Naive B cell (primary cell): Measurements from ENCODE around the gene STX2. TPM values are rescaled to one million over a fixed set of nuclear protein-coding genes. Genes with fewer than 3 reads are reported as not detected.

ENCODE experiments used
- ATAC-seq, 2 donors: fragments of 150-1000 bp; cut with Tn5 transposase; 2 replicates each; pipeline ENCODE4 v1.10.0; 2021; ENCODE audit warnings: low read depth in 2 of 2, mild to moderate bottlenecking in 2 of 2, moderate library complexity in 2 of 2
- DNase-seq: peaks from one replicate; pipeline ENCODE4 v3.0.0; 2022
- H3K27ac Mint-ChIP-seq, 6 donors: one replicate each; pipeline ENCODE4 v1.8.0; 2020 to 2022; ENCODE audit warnings: mild to moderate bottlenecking in 6 of 6, mixed read lengths in 6 of 6, moderate library complexity in 5 of 6, inconsistent platforms in 2 of 6
- H3K27me3 Mint-ChIP-seq, 3 donors: one replicate each; pipeline ENCODE4 v1.8.0; 2021 to 2022; ENCODE audit warnings: mixed read lengths in 3 of 3, mild to moderate bottlenecking in 1 of 3
- H3K36me3 Mint-ChIP-seq, 2 donors: one replicate each; pipeline ENCODE4 v1.8.0; 2020 to 2022; ENCODE audit warnings: mixed read lengths in 2 of 2, inconsistent platforms in 1 of 2, mild to moderate bottlenecking in 1 of 2
- H3K4me1 Mint-ChIP-seq, 3 donors: one replicate each; pipeline ENCODE4 v1.8.0; 2020 to 2022; ENCODE audit warnings: mixed read lengths in 3 of 3, inconsistent platforms in 1 of 3, mild to moderate bottlenecking in 1 of 3, moderate library complexity in 1 of 3
- H3K4me3 Mint-ChIP-seq, 8 donors: one replicate each; pipeline ENCODE4 v1.8.0; 2020 to 2022; ENCODE audit warnings: mild to moderate bottlenecking in 8 of 8, mixed read lengths in 8 of 8, moderate library complexity in 8 of 8, inconsistent platforms in 2 of 8
- H3K9me3 Mint-ChIP-seq, 7 donors: one replicate each; pipeline ENCODE4 v1.8.0; 2020 to 2022; ENCODE audit warnings: mixed read lengths in 7 of 7, mild to moderate bottlenecking in 5 of 7, inconsistent platforms in 2 of 7, moderate library complexity in 1 of 7
- polyA plus RNA-seq, 6 donors: library from polyadenylated mRNA; unstranded; fragments of 300-500 nt; fragmentation: Illumina TruSeq; gene quantifications; one replicate each; pipeline ENCODE4 v1.2.3, GENCODE V29; 2021; ENCODE audit warnings: low read depth in 6 of 6

STX2 gene
- polyA plus RNA-seq, 6 donors from 2014 or later = 0.26 to 5.8 (median 5.4) TPM

DNA sequence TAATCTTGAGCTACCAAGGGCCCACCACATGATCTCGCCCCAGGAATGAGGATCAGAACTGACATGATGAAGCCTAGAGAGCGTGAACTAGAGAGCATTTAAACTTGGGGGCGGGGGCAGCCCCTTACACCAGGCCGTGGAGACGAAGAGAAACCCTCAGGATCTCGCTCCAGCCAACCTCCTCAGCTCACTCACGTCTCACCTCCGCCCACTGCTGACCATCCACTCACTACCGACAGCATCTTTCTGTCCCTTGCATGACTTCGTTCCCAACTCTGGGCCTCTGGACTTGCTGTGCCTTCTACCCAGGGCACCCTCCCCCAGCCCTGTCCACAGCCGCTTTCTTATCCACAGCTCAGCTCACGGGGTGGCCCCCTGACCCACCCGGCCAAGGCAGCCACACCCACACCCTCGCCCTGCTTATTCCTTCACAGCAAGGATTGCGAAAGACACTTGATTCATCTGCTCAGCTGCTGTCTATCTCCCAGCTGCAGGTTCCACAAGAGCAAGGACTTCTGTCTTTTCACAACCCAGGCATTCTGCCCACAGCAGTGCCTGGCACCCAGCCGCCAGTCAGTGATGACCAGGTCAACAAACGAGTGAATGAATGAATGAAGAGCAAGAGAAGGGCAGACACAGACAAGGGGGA lies 6.4 kb downstream of the STX2 start:
- Mint-ChIP-seq H3K36me3 (no peaks in the 10 kb centered on the region), H3K4me3 (peak overlapping the region in 1 of 8 donors; percentile 52), H3K27ac (peak overlapping the region in 1 of 6 donors; percentile 57), H3K4me1 (peaks cover 6 to 20% (median 14%) of the 10 kb centered on the region in 3 donors), H3K9me3 (no peaks in the 10 kb centered on the region), H3K27me3 (no peaks in the 10 kb centered on the region)
- no peak for DNase-seq
- no peak for ATAC-seq

DNA sequence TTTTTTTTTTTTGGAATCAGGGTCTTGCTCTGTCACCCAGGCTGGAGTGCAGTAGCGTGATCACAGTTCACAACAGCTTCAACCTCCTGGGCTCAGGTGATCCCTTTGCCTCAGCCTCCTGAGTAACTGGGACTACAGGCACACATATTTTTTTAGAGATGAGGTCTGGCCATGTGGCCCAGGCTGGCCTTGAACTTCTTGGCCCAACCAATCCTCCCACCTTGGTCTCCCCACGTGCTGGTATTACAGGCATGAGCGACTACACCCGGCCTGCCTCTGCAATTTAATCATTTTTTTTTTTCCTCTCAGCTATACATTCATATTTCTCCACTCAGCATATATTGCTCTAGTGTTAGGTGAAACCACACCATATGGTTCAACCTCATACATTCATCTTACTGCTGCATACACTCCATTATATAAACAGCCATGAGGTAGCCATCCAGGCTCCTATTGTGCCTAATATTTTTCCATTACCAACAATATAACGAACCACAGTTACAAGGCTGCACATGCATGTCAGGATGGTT lies 7.1 kb downstream of the STX2 start:
- ATAC-seq = no peak
- no peaks in the 10 kb centered on the region for H3K27me3 Mint-ChIP-seq
- H3K27ac Mint-ChIP-seq = peak overlapping the region in 1 of 6 donors; percentile 82
- no peak for DNase-seq
- H3K4me3 Mint-ChIP-seq = no peak overlapping the region
- no peaks in the 10 kb centered on the region for H3K36me3 Mint-ChIP-seq
- no peaks in the 10 kb centered on the region for H3K9me3 Mint-ChIP-seq
- peaks cover 6 to 17% (median 14%) of the 10 kb centered on the region in 3 donors for H3K4me1 Mint-ChIP-seq

DNA sequence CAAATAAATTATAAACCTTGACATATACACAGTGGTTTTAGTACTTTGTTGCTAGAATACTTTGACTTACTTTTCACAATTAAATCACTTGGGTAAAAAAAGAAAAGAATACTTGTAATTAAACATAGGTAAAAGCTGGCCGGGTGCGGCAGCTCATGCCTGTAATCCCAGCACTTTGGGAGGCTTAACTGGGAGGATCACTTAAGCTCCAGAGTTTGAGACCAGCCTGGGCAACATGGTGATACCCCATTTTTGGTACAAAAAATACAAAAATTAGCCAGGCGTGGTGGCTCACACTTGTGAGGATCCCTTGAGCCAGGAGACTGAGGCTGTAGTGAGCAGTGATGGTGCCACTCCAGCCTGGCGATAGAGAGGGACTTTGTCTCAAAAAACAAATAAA lies 7.8 kb downstream of the STX2 start:
- ATAC-seq (no peak), DNase-seq (no peak)
- no peak overlapping the region for H3K4me3 Mint-ChIP-seq
- H3K4me1 Mint-ChIP-seq = peaks cover 6 to 17% (median 14%) of the 10 kb centered on the region in 3 donors
- no peaks in the 10 kb centered on the region for H3K9me3 Mint-ChIP-seq
- H3K27me3 Mint-ChIP-seq = no peaks in the 10 kb centered on the region
- no peaks in the 10 kb centered on the region for H3K36me3 Mint-ChIP-seq
- no peak overlapping the region for H3K27ac Mint-ChIP-seq

DNA sequence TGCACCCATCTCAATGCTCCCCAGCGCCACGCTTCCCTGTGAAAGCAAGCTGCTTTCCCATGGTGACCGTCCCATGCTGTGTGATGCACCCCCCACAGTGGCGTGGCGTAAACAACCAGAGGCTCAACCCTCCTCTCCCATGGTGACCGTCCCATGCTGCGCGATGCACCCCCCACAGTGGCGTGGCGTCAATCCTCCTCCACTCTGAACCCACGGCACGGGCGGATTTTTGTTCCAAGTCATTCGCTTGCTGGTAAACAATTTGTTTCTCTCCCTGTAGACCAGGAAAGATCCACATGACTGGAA lies 8.9 kb downstream of the STX2 start:
- ATAC-seq (no peak), DNase-seq (no peak)
- Mint-ChIP-seq H3K9me3 (no peaks in the 10 kb centered on the region), H3K4me1 (peaks cover 6 to 17% (median 14%) of the 10 kb centered on the region in 3 donors), H3K36me3 (no peaks in the 10 kb centered on the region), H3K27ac (peak overlapping the region in 3 of 6 donors; percentile 54 to 87 (median 59)), H3K27me3 (no peaks in the 10 kb centered on the region), H3K4me3 (no peak overlapping the region)

DNA sequence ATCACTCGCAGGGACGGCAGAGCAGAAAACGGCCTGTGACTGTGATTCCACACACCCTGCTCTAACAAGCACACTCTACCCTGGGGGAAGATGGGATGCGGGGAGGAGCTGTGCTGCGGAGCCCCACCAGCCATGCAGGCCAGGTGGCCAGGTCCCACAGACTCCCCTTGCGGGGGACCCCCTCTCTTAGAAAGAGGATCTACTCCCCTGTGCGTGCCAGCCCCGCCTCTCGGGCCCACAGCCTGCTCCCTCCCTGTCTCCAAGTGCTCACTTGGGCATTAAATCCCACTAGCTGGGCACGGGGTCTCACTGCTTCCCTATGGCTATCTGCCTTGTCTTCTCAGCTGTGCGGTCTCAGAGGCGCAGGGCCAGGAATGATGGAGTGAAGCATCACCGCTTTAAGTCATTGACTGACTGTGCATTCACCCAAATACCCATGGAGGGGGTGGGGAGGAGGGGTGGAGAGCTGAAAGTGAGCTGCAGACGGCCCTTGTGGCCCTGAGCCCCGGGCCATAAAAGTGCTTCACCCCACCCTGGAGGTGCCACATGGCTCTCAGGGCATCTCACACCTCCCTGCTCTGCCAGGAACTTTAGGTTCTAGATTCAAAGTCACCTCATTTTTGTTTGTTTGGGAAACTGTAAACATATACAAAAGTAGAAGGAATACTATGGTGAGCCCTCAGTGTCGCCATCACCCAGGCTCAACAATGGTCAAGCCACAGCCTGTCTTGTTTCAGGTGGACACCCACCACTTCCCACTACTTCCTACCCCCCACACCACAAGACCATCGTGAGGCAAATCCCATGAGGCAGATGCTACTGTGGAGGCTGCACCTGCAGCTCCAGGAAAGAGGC lies 9.4 kb downstream of the STX2 start:
- no peaks in the 10 kb centered on the region for H3K27me3 Mint-ChIP-seq
- H3K27ac Mint-ChIP-seq = peak overlapping the region in 2 of 6 donors; percentile 54 to 59
- no peaks in the 10 kb centered on the region for H3K36me3 Mint-ChIP-seq
- no peak overlapping the region for H3K4me3 Mint-ChIP-seq
- ATAC-seq = no peak
- H3K4me1 Mint-ChIP-seq = peaks cover 6 to 14% (median 13%) of the 10 kb centered on the region in 3 donors
- no peaks in the 10 kb centered on the region for H3K9me3 Mint-ChIP-seq
- no peak for DNase-seq

DNA sequence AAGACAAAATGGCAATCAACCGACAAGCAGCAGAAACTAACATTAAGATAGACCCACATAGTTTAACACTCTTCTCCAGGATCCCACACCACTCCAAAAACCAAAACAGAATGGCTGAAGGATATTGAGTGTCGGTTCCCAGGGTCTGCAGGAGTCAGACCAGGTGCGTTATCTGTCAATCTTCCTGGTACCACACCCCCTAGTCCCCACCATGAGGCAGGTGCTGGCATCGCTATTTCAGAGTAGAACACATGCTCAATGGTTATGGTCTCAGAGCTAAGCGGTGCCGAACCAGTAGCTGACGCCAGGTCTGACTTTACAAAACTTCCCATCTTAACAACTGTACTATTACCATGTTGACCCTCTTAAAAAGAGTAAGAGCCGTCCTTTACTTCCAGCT lies 10.2 kb downstream of the STX2 start:
- no peaks in the 10 kb centered on the region for H3K9me3 Mint-ChIP-seq
- no peaks in the 10 kb centered on the region for H3K27me3 Mint-ChIP-seq
- H3K27ac Mint-ChIP-seq = no peak overlapping the region
- no peak overlapping the region for H3K4me3 Mint-ChIP-seq
- DNase-seq (no peak), ATAC-seq (no peak)
- H3K4me1 Mint-ChIP-seq = peaks cover 6 to 14% (median 10%) of the 10 kb centered on the region in 3 donors
- H3K36me3 Mint-ChIP-seq = no peaks in the 10 kb centered on the region

DNA sequence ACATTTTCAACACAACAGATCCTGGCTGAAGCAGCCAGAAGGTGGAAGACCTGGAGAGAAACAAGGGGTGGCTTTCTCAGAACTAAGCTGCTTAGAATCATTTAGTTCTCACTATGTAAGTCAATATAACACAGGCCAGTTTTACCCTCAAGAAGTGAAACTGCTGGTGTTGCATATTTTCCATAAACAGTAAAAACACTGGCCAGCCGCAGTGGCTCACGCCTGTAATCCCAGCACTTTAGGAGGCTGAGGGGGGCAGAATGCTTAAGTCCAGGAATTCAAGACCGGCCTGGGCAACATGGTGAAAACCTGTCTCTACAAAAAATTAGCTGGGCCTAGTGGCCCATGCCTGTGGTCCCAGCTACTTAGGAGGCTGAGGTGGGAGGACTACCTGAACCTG lies 11.6 kb downstream of the STX2 start:
- ATAC-seq (no peak), DNase-seq (no peak)
- Mint-ChIP-seq H3K27ac (peak overlapping the region in 1 of 6 donors; percentile 68), H3K27me3 (no peaks in the 10 kb centered on the region), H3K4me3 (no peak overlapping the region), H3K36me3 (no peaks in the 10 kb centered on the region), H3K4me1 (peaks cover 10 to 13% (median 10%) of the 10 kb centered on the region in 3 donors), H3K9me3 (no peaks in the 10 kb centered on the region)

DNA sequence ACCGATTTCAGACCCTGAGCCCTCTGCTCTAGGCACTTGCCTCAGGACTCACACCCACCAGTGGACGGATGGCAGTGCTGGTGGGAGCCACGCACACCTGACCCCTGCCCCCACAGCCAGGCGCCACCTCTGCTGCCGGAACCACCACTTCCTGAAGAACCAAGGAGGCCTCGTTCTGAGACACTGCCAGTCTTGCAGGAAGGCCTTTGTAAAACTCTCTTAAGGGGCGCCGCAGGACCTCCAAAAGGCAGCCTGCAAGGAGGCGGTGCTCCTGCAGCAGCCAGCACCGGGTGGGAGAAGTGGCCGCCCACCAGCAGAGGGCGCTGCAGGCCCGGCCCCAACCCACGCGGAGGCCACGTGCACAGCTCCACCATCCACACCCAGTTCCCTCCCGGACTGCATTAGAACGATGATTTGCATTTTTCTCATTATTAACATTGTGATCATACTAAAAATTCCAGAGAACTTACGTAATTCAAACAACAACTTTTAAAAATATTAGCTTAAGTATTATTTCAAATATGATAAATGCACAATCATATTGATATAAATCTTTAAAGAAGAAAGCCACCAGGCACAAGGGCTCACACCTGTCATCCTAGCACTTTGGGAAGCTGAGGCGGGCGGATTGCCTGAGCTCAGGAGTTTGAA lies 12.8 kb downstream of the STX2 start:
- peak overlapping the region in 1 of 6 donors; percentile 18 for H3K27ac Mint-ChIP-seq
- peaks cover 0 to under 1% of the 10 kb centered on the region in 2 donors for H3K36me3 Mint-ChIP-seq
- DNase-seq (peak; percentile 15), ATAC-seq (peak; percentile 59 to 70)
- no peaks in the 10 kb centered on the region for H3K27me3 Mint-ChIP-seq
- no peak overlapping the region for H3K4me3 Mint-ChIP-seq
- no peaks in the 10 kb centered on the region for H3K9me3 Mint-ChIP-seq
- peaks cover 8 to 13% (median 10%) of the 10 kb centered on the region in 3 donors for H3K4me1 Mint-ChIP-seq

DNA sequence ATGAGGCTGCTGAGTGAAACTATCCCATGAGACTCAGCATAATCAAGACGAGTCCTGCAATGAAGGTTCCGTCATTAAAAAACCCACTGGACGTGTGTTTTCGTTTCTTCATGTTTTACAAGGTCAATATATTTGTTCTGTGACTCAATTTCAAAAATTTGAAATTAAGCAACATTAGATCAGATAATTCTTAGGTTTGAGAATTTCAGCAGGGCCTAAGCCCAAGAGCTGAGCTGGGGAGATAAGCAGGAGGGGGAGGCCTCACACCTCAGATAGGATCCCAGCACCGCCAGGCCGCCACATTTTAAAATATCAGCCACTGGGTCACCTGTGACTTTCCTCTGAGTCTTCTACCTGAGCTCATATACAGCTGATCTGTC lies 13.3 kb downstream of the STX2 start:
- H3K27me3 Mint-ChIP-seq = no peaks in the 10 kb centered on the region
- DNase-seq (no peak), ATAC-seq (no peak)
- peak overlapping the region in 1 of 6 donors; percentile 49 for H3K27ac Mint-ChIP-seq
- H3K36me3 Mint-ChIP-seq = peaks cover 0 to 6% of the 10 kb centered on the region in 2 donors
- H3K4me1 Mint-ChIP-seq = peaks cover 8 to 13% (median 10%) of the 10 kb centered on the region in 3 donors
- H3K4me3 Mint-ChIP-seq = no peak overlapping the region
- no peaks in the 10 kb centered on the region for H3K9me3 Mint-ChIP-seq

DNA sequence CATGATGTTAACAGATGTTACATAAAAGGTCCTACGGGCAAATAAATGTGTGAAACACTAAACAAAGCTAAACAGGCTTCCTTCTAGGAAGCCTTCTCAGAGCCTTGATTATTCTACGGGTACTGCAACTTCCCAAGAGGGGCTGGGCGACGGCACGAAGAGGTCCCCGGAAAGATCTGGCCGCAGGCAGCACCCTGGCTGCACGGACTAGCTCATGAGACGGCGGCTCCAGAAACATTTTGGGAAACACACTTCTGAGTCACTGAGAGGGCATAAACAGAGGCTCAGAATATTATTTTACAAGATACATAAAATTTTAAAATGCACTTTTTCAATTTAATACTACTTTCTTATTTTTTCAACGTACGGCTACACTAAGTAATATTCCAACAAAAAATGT lies 19.4 kb downstream of the STX2 start:
- Mint-ChIP-seq H3K4me3 (peak overlapping the region in 5 of 8 donors; percentile 28 to 96 (median 59)), H3K36me3 (peaks cover 0 to 7% of the 10 kb centered on the region in 2 donors), H3K9me3 (no peaks in the 10 kb centered on the region), H3K27me3 (no peaks in the 10 kb centered on the region), H3K4me1 (peaks cover 5 to 13% (median 10%) of the 10 kb centered on the region in 3 donors), H3K27ac (peak overlapping the region in 1 of 6 donors; percentile 24)
- ATAC-seq = no peak
- no peak for DNase-seq

DNA sequence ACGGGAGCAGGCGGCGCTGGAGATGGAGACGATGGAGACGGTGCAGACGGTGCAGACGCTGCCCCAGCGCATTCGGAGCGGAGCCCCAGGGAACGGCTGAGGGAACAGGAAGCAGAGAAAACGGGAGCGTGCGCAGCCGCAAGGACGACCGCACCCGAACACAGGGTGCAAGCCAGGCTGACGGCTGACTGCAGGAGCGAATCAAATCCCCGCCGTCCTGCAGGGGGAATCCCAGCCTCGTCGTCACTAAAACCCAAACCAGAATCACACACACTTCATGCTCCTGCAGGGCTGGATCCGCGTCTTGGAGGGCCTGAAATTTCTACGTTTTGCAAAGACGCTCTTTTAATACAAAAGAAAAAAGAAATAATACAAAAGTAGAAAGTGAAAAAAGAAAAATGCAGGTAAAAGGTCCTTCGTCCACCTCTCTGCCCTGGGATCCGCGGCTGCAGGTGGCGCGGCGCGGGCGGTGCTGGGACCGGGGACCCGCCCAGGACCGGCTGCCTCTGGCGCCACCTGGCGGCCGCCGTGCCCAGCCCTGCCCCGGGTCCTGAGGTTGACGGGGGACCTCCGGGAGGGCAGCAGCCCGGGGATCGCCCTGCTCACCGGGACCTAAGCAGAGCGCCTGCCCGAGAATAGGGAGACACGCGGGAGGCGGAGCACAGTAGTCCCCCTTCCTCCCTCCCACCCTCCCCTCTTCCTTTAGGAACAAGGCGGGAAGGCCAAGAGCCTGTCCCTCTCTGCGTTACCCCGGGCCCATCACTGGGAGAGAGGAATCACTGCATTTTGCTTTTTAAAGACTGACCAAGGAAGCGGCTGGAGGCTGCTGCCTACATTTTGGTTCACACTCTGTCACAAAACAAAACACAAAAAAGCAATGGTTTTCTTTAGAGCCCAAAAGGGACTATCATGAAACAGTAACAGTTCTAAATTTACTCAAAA lies 20.1 kb downstream of the STX2 start:
- H3K27me3 Mint-ChIP-seq = no peaks in the 10 kb centered on the region
- H3K4me3 Mint-ChIP-seq = peak overlapping the region; percentile 88 to 96 (median 94)
- H3K27ac Mint-ChIP-seq = peak overlapping the region; percentile 59 to 97 (median 78)
- peak; percentile 92 for ATAC-seq
- H3K4me1 Mint-ChIP-seq = peaks cover 7 to 17% (median 10%) of the 10 kb centered on the region in 3 donors
- H3K9me3 Mint-ChIP-seq = peaks cover 0 to 2% (median 0%) of the 10 kb centered on the region in 7 donors
- peak; percentile 69 for DNase-seq
- peaks cover 4 to 10% of the 10 kb centered on the region in 2 donors for H3K36me3 Mint-ChIP-seq

DNA sequence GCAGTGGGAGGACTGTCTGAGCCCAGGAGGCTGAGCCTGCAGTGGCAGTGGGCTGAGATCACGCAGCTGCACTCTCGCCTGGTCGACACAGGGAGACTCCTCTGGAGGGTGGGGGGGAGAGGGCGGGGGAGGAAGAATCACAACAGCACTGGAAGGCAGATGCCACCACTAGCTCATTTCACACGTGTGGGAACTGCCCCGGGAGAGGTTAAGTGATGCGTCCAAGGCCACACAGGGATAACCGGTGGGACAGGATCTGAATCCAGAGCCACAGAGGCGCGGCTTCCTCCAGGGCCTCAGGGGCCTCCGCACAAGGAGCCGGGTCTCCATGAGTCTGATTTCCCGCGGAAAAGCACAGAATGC lies 20.8 kb downstream of the STX2 start:
- ATAC-seq (no peak), DNase-seq (no peak)
- Mint-ChIP-seq H3K36me3 (peaks cover 6 to 12% of the 10 kb centered on the region in 2 donors), H3K9me3 (peaks cover 0 to 2% (median 0%) of the 10 kb centered on the region in 7 donors), H3K4me3 (peak overlapping the region; percentile 88 to 96 (median 94)), H3K4me1 (peaks cover 8 to 15% (median 10%) of the 10 kb centered on the region in 3 donors), H3K27me3 (no peaks in the 10 kb centered on the region), H3K27ac (peak overlapping the region in 5 of 6 donors; percentile 59 to 97 (median 77))
